RWPE2 (cell line): ENCODE data around the gene SLC35D1.

ENCODE experiments used
- ATAC-seq: fragments of 200-7000 bp; cut with Tn5 transposase; 3 replicates; pipeline ENCODE4 v1.9.1; 2021; ENCODE audit warnings: low read depth
- DNase-seq: peaks from one replicate; pipeline ENCODE4 v3.0.0-alpha.2; 2020; ENCODE audit warnings: low spot score
- H3K27ac ChIP-seq: fragments of 450-650 bp; 2 replicates; pipeline ENCODE4 v1.5.1; 2017; ENCODE audit warnings: mild to moderate bottlenecking; ENCODE audit not compliant: poor library complexity, severe bottlenecking
- H3K27me3 ChIP-seq: fragments of 250-450 bp; sonication (Bioruptor Pico); 2 replicates; pipeline ENCODE4 v1.5.1; 2021; ENCODE audit warnings: mild to moderate bottlenecking, moderate library complexity; ENCODE audit not compliant: insufficient read depth, poor library complexity, severe bottlenecking
- H3K36me3 ChIP-seq: fragments of 250-450 bp; sonication (Bioruptor Pico); 2 replicates; pipeline ENCODE4 v1.5.1; 2020; ENCODE audit warnings: low read depth, mild to moderate bottlenecking, moderate library complexity
- H3K4me1 ChIP-seq: fragments of 250-450 bp; sonication (Bioruptor Pico); 2 replicates; pipeline ENCODE4 v1.5.1; 2021; ENCODE audit warnings: mild to moderate bottlenecking, moderate library complexity; ENCODE audit not compliant: insufficient read depth, poor library complexity, severe bottlenecking
- H3K4me3 ChIP-seq: fragments of 250-450 bp; sonication (Bioruptor Pico); 2 replicates; pipeline ENCODE4 v1.5.1; 2021; ENCODE audit warnings: mild to moderate bottlenecking, moderate library complexity; ENCODE audit not compliant: severe bottlenecking
- H3K9me3 ChIP-seq: fragments of 250-450 bp; sonication (Bioruptor Pico); 2 replicates; pipeline ENCODE4 v1.5.1; 2021; ENCODE audit warnings: mild to moderate bottlenecking, moderate library complexity; ENCODE audit not compliant: severe bottlenecking
- TF ChIP-seq, protein P1 (sequence below): fragments of 450-650 bp; IDR thresholded peaks from one replicate; pipeline ENCODE4 v1.5.1; 2017; ENCODE audit warnings: mild to moderate bottlenecking, moderate library complexity; ENCODE audit not compliant: poor library complexity, severe bottlenecking

SLC35D1 gene

DNA sequence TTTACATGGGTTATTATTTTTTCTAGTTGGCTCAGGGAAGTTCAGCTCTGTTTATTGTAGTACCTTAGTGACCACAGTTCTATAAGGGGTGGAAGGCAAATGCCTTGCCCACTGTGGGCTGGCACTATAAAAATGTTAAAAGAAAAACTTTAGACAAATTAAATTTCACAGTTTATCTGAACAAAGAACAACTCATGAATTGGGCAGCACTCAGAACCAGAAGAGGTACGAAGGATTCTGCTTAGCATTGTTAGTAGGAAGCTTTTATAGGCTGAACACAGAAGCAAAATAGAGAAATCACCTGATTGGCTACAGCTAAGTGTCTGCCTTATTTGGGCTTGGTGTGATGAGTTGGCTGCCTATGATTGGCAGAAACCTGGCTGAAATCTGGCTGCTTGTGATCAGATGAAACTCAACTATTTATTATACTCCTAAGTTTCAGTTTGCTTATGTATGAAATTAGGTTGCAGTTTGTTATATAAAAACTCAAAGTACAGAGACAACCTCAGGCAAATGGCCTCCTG is 35.8 kb upstream of the SLC35D1 start:
- no peak overlapping the region for H3K27ac ChIP-seq
- no peaks in the 10 kb centered on the region for H3K36me3 ChIP-seq
- TF ChIP-seq, protein P1, sequence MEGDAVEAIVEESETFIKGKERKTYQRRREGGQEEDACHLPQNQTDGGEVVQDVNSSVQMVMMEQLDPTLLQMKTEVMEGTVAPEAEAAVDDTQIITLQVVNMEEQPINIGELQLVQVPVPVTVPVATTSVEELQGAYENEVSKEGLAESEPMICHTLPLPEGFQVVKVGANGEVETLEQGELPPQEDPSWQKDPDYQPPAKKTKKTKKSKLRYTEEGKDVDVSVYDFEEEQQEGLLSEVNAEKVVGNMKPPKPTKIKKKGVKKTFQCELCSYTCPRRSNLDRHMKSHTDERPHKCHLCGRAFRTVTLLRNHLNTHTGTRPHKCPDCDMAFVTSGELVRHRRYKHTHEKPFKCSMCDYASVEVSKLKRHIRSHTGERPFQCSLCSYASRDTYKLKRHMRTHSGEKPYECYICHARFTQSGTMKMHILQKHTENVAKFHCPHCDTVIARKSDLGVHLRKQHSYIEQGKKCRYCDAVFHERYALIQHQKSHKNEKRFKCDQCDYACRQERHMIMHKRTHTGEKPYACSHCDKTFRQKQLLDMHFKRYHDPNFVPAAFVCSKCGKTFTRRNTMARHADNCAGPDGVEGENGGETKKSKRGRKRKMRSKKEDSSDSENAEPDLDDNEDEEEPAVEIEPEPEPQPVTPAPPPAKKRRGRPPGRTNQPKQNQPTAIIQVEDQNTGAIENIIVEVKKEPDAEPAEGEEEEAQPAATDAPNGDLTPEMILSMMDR, result no peak
- DNase-seq (no peak), ATAC-seq (no peak)
- no peaks in the 10 kb centered on the region for H3K27me3 ChIP-seq
- H3K4me3 ChIP-seq, result no peak overlapping the region
- peaks cover 2% of the 10 kb centered on the region for H3K4me1 ChIP-seq
- no peaks in the 10 kb centered on the region for H3K9me3 ChIP-seq

DNA sequence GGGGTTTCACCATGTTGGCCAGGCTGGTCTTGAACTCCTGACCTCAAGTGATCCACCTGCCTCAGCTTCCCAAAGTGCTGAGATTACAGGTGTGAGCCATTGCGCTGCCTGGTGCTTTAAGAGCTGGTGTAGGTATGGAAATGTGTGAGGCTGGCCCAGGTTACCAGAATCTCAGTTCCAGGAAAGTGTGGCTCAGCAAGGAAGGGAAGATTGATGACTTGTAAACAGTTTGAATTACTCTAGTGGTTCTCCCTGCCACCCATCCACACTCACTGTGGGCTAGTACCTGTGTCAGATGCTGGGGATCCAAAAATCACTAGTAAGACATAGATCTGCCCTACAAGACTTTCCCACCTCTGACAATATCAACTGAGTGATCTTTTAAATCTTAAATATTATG is 34.5 kb upstream of the SLC35D1 start:
- no peak overlapping the region for H3K27ac ChIP-seq

DNA sequence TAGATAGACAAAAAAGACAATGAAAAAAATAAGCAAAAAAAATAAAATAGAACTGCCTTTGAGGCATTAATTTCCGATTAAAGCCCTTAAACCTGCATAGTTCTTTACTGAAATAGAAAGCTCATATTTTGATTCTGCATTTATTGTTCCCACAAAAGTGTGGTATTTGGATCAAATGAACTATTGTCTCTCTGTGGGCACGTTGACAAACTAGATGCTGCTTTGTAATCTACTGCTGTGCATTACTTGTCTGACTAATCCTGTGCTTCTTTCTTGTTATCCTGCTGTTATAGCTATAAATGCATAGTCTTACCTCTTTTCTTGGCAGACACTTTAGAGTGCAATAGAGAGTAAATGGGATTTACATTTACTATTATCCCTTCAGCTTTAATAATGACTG is 31.4 kb upstream of the SLC35D1 start:
- TF ChIP-seq, protein P1, result no peak
- ATAC-seq, result no peak
- Histone ChIP-seq H3K9me3 (no peaks in the 10 kb centered on the region), H3K4me3 (no peak overlapping the region), H3K36me3 (no peaks in the 10 kb centered on the region), H3K27me3 (no peaks in the 10 kb centered on the region), H3K27ac (no peak overlapping the region), H3K4me1 (peaks cover 3% of the 10 kb centered on the region)
- DNase-seq, result no peak

More for the DNA sequence above, 34.5 kb upstream of the SLC35D1 start:
- Histone ChIP-seq H3K36me3 (no peaks in the 10 kb centered on the region), H3K4me1 (peaks cover 3% of the 10 kb centered on the region), H3K4me3 (no peak overlapping the region), H3K9me3 (no peaks in the 10 kb centered on the region), H3K27me3 (no peaks in the 10 kb centered on the region)
- no peak for DNase-seq
- TF ChIP-seq, protein P1, result no peak
- ATAC-seq, result no peak

DNA sequence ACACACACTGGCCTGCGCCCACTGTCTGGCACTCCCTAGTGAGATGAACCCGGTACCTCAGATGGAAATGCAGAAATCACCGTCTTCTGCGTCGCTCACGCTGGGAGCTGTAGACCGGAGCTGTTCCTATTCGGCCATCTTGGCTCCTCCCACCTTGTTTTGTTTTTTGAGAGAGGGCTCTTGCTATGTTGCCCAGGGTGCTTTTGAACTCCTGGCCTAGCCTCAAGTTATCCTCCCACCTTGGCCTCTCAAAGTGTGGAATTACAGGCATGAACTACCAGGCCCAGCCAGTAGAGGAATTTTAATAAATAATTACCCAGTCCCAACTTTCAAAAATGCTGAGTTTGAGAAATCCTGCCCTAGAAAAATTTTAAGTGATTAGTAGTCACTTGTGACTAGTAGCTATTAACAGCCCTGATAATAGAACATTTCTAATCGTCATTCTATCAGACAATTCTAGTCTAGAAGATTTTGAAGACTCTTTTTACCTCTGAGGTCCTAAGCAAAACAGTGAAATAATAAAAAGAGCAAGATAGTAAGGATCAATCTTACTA is 30.9 kb upstream of the SLC35D1 start:
- no peak for DNase-seq
- Histone ChIP-seq H3K4me1 (peaks cover 3% of the 10 kb centered on the region), H3K9me3 (no peaks in the 10 kb centered on the region), H3K4me3 (no peak overlapping the region), H3K27me3 (no peaks in the 10 kb centered on the region), H3K27ac (no peak overlapping the region), H3K36me3 (no peaks in the 10 kb centered on the region)
- TF ChIP-seq, protein P1, result no peak
- ATAC-seq, result no peak

DNA sequence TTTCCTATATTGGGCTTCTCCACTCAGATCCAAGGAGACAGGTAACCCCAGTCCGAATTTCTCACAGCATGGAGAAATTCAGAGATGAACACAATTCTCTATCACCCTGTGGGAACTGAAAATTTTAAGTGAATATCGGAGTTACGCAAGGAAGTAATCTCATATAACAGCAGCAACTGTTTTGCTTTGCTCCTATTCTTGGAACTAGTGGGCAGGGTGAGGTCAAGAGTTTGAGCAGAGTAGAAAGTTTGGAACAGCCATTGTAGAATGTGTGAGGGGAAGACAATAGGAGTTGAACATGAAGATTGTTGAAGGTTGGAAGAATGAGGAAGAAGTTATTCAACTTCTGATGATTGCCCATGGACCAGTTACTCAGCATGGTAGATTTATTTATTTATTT is 24.3 kb upstream of the SLC35D1 start:
- Histone ChIP-seq H3K36me3 (no peaks in the 10 kb centered on the region), H3K4me1 (no peaks in the 10 kb centered on the region), H3K27me3 (no peaks in the 10 kb centered on the region), H3K27ac (no peak overlapping the region), H3K9me3 (no peaks in the 10 kb centered on the region), H3K4me3 (no peak overlapping the region)
- DNase-seq (no peak), ATAC-seq (no peak)
- TF ChIP-seq, protein P1, result no peak
